Right lobe of liver (tissue), 4 donors: Measurements from ENCODE around the gene PPOX.

ENCODE experiments used
- POLR2A ChIP-seq: fragments of 450-650 bp; IDR thresholded peaks from one replicate; pipeline ENCODE4 v1.6.1; 2017; ENCODE audit warnings: antibody characterized with exemption, mild to moderate bottlenecking
- TF ChIP-seq, protein P1 (sequence below), 4 donors: fragments of 200-600 bp in 3 of 4; fragments of 450-650 bp in 1 of 4; IDR thresholded peaks; one replicate each; pipeline versions ENCODE4 v1.5.1 to v1.8.0; 2016 to 2022; ENCODE audit warnings: antibody characterized with exemption in 4 of 4, mild to moderate bottlenecking in 2 of 4
- donor health status: DM: no; HTN: no; CAD: no.
- donor health status: DM: no; HTN: no; CAD: no.
- donor health status: DM: no; HTN: yes; CAD: no.

GRCh38 chr1:161153176-161153575, 13.1 kb upstream of the PPOX start:
- TF ChIP-seq POLR2A = no peak
- TF ChIP-seq, protein P1, sequence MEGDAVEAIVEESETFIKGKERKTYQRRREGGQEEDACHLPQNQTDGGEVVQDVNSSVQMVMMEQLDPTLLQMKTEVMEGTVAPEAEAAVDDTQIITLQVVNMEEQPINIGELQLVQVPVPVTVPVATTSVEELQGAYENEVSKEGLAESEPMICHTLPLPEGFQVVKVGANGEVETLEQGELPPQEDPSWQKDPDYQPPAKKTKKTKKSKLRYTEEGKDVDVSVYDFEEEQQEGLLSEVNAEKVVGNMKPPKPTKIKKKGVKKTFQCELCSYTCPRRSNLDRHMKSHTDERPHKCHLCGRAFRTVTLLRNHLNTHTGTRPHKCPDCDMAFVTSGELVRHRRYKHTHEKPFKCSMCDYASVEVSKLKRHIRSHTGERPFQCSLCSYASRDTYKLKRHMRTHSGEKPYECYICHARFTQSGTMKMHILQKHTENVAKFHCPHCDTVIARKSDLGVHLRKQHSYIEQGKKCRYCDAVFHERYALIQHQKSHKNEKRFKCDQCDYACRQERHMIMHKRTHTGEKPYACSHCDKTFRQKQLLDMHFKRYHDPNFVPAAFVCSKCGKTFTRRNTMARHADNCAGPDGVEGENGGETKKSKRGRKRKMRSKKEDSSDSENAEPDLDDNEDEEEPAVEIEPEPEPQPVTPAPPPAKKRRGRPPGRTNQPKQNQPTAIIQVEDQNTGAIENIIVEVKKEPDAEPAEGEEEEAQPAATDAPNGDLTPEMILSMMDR (IDR thresholded peaks at IDR 0.05) = no peak
